Ascending aorta (tissue), 2 donors: ENCODE results near the gene ANXA3. TPM values are rescaled to one million over a fixed set of nuclear protein-coding genes. Genes with fewer than 3 reads are reported as not detected.
A peak's percentile ranks its signal among the peaks of the same experiment; 100 is the strongest.

Experiments
- DNase-seq, 2 donors: peaks; one replicate each; pipeline ENCODE4 v3.0.0-alpha.2; 2019; ENCODE audit warnings: low spot score in 2 of 2
- H3K27ac ChIP-seq, 2 donors: fragments of 200-600 bp; sonication (generic); one replicate each; pipeline ENCODE4 v1.5.1; 2016 to 2017; ENCODE audit warnings: mild to moderate bottlenecking in 1 of 2
- H3K27me3 ChIP-seq: fragments of 200-600 bp; sonication (generic); one replicate; pipeline ENCODE4 v1.5.1; 2017
- H3K36me3 ChIP-seq, 2 donors: fragments of 200-600 bp; sonication (generic); one replicate each; pipeline ENCODE4 v1.5.1; 2016
- H3K4me1 ChIP-seq, 2 donors: fragments of 200-600 bp; sonication (generic); one replicate each; pipeline ENCODE4 v1.5.1; 2016 to 2017; ENCODE audit warnings: mild to moderate bottlenecking in 1 of 2
- H3K4me3 ChIP-seq, 2 donors: fragments of 200-600 bp; sonication (generic); one replicate each; pipeline ENCODE4 v1.5.1; 2016 to 2017; ENCODE audit warnings: mild to moderate bottlenecking in 1 of 2
- H3K9me3 ChIP-seq, 2 donors: fragments of 200-600 bp; sonication (generic); one replicate each; pipeline ENCODE4 v1.5.1; 2016
- CTCF ChIP-seq, 3 experiments: fragments of 200-600 bp in 2 of 3; fragments of 450-650 bp in 1 of 3; sonication (generic) in 2 of 3; IDR thresholded peaks; one replicate each; pipeline ENCODE4 v1.5.1; 2016 to 2019; ENCODE audit warnings: antibody characterized with exemption in 3 of 3, mild to moderate bottlenecking in 1 of 3, moderate library complexity in 1 of 3
- intact Hi-C: fragments of 100-400 bp; cut with DNase I; formaldehyde crosslinking; loops from one replicate; pipeline ENCODE4 v1.15.1; 2023
- total RNA-seq: library from RNA; depleted of rRNA; stranded (reverse); fragments of >200 nt; gene quantifications from one replicate; pipeline ENCODE4 v1.1.0, GENCODE V29; 2016

Gene ANXA3
- total RNA-seq, 1 donor from 2014 or later, result 5.5 TPM

- intact Hi-C loops, result loop anchor here (1.0 to 10.0 kb wide), 3 partner anchors 10 to 290 kb away; partner anchors contain the start of genes BMP2K and PAQR3
- Histone ChIP-seq H3K9me3 (no peaks in the 10 kb centered on the region), H3K27ac (peak overlapping the region; percentile 57 to 76), H3K4me1 (peaks cover 0 to 16% of the 10 kb centered on the region in 2 donors), H3K27me3 (no peaks in the 10 kb centered on the region), H3K36me3 (no peaks in the 10 kb centered on the region), H3K4me3 (no peak overlapping the region)
- peak in 1 of 2 donors; percentile 82 for DNase-seq
- peak; percentile 78 to 88 (median 87) for TF ChIP-seq CTCF (IDR thresholded peaks at IDR 0.05)
Measured at GRCh38 chr4:78644744-78645330, 93.3 kb downstream of the ANXA3 start.

GRCh38 chr4:78645853-78646757, 94.5 kb downstream of the ANXA3 start:
- DNase-seq, result peak; percentile 58 to 91
- intact Hi-C loops, result loop anchor here (2.0 to 10.0 kb wide), 2 partner anchors 131 to 289 kb away; partner anchors contain the start of genes BMP2K and PAQR3
- Histone ChIP-seq H3K4me3 (peak overlapping the region in 1 of 2 donors; percentile 34), H3K36me3 (no peaks in the 10 kb centered on the region), H3K27me3 (no peaks in the 10 kb centered on the region), H3K4me1 (peaks cover 0 to 16% of the 10 kb centered on the region in 2 donors), H3K27ac (peak overlapping the region; percentile 57 to 76), H3K9me3 (no peaks in the 10 kb centered on the region)
- no peak for TF ChIP-seq CTCF (IDR thresholded peaks at IDR 0.05)

- no peak overlapping the region for H3K27ac ChIP-seq
- no peak for TF ChIP-seq CTCF (IDR thresholded peaks at IDR 0.05)
- no peaks in the 10 kb centered on the region for H3K27me3 ChIP-seq
- H3K36me3 ChIP-seq, result no peaks in the 10 kb centered on the region
- intact Hi-C loops, result loop anchor here (10.0 kb wide), 1 partner anchor 288 kb away; the partner anchor contains the start of gene PAQR3
- no peak for DNase-seq
- no peaks in the 10 kb centered on the region for H3K9me3 ChIP-seq
- no peak overlapping the region for H3K4me3 ChIP-seq
- peaks cover 0 to 16% of the 10 kb centered on the region in 2 donors for H3K4me1 ChIP-seq
Measured at GRCh38 chr4:78647272-78647671, 95.7 kb downstream of the ANXA3 start.

- intact Hi-C loops, result loop anchor here (10.0 kb wide), 1 partner anchor 286 kb away; the partner anchor contains the start of gene PAQR3
Measured at GRCh38 chr4:78648640-78649363, 97.2 kb downstream of the ANXA3 start.

More at GRCh38 chr4:78648640-78649363, 97.2 kb downstream of the ANXA3 start:
- TF ChIP-seq CTCF (IDR thresholded peaks at IDR 0.05), result no peak
- H3K4me1 ChIP-seq, result peaks cover 0 to 16% of the 10 kb centered on the region in 2 donors
- no peaks in the 10 kb centered on the region for H3K9me3 ChIP-seq
- no peaks in the 10 kb centered on the region for H3K36me3 ChIP-seq
- H3K27ac ChIP-seq, result no peak overlapping the region
- H3K4me3 ChIP-seq, result no peak overlapping the region
- DNase-seq, result no peak
- no peaks in the 10 kb centered on the region for H3K27me3 ChIP-seq
